ENCODE measurements around the gene CPS1.

CPS1 gene

DNA sequence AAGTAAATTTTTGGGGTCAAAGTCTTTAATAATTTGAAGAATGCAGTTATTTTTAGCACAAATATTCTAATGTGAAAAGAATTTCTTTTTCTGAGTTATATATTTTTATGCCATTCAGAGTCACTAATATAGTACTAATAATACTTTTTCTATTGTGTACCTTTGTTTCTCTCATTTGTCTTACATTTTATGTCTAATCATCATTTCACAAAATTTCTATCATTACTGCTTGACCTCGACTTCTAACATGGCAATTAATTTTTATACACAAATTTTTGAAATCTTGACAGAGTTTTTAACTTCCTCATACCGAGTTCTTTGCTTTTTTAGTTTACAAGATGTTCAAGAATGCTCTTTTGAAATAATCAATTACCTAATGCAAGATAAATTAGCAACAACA lies 8.4 kb upstream of the CPS1 start:
- DNase-seq: no peak

DNA sequence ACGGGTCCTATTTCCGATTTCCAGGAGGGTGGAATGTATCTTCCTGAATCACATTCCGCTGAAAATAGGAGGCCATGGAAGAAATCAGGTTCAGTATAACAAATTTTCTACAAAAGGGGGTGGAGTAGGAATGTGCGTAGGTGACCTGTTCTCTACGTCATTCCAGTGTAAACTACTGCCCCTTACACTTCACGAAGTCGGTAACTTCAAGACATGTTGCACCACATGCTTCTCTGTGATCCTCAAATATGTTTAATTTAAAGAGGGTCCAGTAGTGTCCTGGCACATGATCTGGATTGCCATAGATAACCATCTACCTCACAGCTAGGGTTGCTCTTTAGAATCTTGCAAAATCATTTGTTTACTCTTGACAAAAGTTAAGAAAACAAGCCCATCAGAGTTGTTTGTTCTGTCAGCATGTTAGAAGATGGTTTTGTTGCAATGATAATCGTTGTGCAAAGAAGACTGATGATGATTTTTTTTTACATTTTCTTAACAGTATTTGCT lies 7.5 kb upstream of the CPS1 start:
- DNase-seq: no peak

DNA sequence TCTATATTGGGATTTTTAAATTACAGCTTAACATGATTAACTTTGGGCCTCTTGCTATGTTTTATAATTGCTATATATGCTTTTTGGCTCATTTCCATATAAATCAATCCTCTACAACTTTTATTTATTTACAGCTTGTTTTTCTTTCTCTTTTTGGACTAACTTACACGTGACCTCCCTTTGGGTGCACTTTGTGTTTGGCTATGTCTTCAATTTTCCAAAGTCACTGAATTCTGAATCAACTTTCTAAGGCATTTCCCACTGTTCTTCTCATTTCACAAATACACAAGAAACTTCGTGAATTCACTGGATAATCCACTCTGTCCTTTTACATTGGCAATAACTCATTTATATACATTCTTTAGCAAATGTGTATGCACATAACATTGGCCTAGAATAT lies 5.4 kb upstream of the CPS1 start:
- no peak for DNase-seq

DNA sequence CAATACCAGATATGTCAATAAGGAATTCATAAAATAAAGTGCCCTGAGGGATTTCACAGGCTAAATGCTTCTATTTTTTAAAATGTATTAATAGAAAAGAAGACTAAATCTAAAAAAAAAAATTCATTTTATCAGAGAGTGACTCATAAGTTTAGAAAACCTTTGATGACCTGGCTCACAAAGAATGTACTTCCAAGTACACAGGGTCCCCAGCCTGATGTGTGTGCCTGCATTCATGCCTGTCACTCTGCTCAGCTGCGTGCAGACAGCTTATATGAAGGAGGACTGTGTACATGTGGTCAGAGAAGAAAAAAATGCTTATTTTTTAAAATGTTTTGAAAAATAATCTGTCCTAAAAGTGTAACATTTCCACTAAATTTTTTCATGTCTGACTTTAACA lies 3.0 kb upstream of the CPS1 start:
- no peak for DNase-seq

DNA sequence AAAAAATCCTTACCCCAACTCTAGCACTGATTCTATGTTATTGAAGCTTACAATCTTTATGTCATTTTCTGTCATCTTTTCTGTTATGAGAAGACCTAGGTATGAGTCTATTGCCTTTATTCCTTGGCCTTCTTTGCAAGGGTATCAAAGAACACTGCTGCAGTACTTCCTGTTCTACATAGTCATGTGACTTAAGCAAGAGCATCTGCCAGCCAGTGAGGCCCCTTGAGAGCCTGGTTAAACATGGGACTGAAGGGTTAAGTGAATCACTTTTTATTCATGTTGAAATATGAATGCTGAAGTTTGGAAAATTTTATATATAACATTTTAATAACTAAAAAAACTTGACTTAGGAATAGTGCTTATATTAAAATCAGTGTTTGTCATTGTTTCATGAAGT lies 844 bp upstream of the CPS1 start:
- no peak for DNase-seq

DNA sequence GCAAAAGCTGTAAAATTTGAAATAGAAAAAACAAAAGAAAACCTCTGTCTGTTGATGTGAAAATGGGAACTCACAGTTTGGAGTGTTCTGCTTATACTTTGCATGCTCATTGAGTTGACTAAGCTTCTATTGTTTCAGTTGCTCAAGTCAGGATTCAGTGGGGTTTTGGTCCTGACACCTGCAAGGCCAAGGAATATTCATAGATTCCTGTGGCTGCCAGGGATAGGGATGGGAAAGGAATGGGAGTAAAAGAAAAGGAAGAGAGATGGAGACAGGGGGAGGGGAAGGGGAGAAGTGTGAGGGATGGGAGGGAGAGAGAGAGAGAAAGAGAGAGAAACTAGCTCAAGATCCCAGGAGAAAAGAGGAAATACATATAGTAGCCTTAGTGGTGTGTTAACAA lies 1.3 kb downstream of the CPS1 start:
- no peak for DNase-seq

DNA sequence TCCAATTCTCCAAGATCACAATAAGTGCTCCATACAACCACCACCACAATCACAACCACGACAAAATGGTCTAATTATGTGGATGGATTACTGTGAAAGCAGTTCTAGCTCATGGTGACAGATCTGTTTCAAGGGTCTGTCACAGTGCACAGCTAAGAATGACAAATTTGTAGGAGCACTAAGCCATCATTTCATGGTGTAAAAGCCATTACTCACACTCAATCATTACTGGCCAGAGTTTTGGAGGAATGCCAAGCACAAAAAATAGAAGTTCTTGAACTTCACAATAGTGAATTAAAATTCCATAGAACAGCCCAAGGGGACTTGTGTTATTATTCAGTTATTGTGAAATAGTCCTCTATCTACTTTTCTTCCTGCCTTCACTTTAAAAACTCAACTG lies 2.3 kb downstream of the CPS1 start:
- DNase-seq: no peak

DNA sequence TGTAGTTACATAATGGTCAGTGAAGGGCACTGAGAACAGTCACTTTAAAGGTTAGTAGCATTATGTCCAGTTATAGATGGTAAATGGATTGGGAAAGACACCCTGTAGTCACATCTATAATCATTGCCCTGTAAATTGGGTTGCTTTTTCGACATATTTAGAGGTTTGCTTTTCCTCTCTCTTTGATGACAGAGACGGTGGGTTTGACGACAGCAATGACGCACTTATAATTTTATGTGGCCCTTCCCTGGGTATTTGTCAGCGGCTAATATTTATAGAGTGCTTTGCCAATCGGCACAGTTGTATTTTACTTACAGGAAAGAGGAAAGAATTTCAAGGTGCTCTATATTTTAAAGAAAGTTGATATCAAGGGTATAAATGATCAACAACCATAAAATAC lies 2.8 kb downstream of the CPS1 start:
- DNase-seq: no peak

DNA sequence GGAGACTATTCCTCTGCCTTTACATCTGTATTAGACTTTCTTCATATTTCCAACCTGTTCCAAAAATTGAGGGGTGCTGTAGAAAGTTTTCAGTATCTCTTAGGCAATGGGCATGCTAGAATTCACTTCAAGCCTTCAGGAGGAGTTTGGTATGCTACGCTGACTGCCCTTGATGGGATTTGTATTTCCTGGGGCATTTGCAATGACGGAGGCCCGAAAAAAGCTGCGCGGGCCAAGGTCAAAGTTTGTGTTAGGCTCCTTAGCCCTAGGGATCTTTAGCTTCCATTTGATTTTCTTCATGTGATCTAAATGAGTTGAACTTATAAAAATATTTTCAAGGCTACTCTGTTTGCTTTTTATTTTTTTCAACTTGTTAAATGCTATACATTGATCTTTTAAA lies 5.1 kb downstream of the CPS1 start:
- DNase-seq: no peak

DNA sequence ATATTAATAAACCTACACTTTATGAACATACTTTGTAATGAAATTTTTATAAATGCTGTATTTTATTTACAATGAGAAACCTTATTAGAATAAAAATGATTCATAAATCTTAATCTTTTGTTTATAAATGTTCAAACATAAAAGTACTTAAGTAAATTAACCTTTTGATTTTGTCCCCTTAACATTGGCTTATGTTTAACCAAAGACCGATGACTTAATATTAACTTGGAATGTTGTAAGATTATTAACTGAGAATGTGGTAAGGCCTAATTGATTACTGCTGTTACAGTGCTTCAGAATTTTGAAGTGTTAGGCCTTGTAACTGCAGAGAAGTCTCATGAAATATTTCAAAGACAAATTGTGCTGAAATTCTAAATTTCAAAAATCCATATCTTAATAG lies 5.7 kb downstream of the CPS1 start:
- DNase-seq: no peak

DNA sequence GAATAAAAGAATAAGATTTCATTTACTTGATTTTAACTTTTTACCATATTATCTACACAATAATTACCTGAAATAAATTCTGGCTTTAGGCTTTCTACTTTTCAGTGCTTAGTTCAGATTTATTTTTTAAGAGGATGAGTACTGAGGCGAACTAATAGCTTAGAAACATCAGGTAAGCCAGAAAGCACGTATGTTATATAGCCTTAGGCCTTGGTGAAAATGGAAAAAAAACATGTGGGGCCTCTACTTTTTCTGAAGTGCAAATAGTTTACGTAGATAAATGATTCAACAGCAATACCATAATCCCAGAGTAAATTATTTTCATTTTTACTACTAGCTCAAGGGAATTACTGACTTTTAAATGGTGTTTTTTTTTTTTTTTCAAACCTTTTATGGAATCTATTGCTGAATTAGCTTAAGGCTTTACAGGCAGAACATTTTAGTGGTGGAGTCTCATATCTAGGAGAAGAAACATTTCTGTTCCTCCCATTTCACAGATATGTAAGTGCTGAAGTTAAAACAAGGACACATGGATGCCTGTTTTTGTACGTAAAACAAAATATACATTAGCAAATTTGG lies 6.2 kb downstream of the CPS1 start:
- no peak for DNase-seq

DNA sequence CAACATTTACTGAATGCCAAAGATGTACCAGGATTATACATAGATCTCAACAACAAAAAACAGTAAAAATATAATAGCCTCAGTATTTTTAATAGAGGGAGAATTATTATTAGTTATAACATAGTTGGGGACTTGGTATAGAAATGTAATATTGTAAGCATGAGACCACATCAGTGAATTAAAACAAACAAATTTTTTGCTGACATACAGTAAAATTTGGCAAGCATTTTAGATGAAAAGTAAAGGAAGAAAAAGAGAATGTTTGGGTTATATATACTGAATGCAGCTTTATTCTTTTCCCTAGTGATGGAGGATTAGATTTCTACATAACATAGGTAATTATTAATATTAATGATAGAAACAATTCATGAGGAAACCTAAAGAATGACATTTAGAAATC lies 10.9 kb downstream of the CPS1 start:
- DNase-seq: no peak

DNA sequence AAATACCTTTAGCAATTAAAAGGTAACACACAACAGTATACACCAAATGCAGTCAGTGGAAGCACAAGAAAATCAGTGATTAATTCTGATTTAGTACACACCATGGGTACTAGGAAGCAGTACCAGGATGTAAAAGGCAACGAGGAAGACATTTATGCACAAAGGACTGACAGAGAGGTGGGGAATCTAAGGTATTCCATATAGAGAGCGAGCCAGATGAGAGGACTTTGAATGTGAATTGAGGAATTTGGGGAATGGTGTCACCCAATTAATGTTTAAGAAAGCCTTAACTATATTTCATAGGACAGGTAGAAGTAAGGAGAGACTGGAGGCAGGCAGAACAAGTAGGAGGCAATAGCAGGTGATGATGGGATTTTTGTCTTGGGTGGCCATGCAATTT lies 11.7 kb downstream of the CPS1 start:
- no peak for DNase-seq

DNA sequence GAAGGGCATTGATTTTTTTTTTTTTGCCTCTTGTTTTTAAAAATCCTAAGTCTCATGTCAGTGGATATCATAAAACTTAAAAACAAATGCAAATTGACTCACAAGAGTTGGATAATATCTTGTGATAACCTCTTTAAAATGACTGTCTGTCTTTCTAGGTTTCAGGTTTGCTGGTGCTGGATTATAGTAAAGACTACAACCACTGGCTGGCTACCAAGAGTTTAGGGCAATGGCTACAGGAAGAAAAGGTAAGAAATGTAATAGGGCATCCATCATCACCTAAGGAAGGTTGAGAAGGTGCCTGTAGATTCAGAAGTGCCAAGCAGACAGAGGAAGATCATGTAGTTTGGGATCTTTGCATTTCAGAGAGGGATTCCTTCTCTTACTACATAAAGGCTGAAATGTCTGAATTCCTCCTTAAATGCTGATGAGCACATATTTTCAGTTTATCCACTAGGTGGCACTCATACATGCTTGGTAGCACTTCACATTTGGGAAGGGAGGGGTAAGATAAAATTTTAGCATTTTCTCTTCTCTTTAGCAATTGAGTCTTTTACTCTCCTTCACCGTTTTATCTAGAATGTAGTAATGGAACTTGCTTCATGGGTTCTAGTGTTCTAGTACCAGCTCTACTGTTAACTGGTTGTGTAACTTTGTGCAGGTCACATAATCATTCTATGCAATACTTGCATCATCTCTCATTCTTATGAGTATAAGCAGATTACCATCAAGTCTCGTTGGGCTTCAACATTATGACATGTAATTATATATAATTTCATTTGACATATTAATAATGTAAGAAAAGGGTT lies 21.1 kb downstream of the CPS1 start:
- no peak for DNase-seq

DNA sequence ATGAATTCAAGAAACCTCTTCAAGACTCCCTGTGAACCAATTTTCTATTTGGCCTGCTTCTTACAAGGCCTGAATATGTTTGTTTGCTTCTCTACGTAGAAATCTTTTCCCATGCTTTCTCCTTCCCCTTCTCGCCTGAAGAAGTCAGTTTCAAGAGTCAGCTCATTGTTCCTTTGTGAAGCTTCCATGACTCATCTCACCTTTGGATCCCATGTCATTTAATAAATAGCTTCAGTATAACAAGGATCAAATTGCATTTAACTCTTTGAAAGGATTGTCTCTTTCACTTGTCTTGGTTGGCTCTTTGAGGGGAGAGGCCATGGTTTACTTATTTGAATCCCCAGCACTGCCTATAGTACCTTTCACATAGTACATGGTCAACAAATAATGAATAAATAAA lies 28.4 kb downstream of the CPS1 start:
- DNase-seq: no peak

DNA sequence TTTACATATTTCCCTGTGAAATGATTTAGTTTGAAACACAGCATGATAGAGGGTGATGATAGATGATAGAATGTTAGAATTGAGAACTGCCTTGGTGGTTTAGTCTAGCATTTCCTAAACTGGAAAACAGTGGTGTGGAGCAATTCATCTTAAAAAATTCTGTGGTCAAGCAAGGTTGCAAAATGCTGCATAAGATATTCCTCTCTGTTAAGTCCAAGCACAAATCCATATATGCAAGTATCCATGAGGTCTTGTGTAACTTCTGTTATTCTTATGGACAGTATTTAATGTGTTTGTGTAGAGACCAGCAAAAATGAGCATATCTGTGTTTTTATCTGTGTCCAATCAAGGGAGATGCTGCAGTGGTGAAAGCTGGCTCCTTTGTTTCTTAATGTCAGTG lies 30.0 kb downstream of the CPS1 start:
- no peak for DNase-seq

DNA sequence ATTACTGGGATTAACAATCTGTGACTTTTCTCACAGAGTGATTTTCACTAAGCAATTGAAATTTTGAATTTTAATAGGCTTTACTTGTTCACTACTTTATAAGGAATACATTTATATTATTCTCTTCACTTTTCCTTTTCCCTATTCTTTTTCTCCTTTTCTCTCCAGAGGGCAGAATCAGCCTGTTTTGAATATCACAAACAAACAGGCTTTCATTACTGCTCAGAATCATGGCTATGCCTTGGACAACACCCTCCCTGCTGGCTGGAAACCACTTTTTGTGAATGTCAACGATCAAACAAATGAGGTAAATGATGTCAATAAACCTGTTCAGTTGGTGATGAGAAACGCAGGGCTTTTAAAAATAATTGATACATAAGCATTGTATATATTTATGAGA lies 35.3 kb downstream of the CPS1 start:
- DNase-seq: no peak

DNA sequence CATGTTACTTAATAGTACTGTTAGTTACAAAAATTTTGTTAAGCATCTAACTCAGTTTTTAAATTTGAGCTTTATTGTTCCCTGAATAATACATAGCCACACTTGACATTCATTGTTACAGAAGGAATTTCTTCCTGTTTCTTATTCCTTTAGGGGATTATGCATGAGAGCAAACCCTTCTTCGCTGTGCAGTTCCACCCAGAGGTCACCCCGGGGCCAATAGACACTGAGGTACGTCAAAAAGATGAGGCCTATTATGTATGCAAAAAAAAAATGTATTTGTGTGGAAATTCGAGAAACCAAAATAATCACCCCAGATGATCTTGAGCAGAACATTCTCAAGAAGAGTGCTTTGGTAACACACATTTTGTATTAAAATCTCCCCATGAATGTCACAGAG lies 36.3 kb downstream of the CPS1 start:
- no peak for DNase-seq

DNA sequence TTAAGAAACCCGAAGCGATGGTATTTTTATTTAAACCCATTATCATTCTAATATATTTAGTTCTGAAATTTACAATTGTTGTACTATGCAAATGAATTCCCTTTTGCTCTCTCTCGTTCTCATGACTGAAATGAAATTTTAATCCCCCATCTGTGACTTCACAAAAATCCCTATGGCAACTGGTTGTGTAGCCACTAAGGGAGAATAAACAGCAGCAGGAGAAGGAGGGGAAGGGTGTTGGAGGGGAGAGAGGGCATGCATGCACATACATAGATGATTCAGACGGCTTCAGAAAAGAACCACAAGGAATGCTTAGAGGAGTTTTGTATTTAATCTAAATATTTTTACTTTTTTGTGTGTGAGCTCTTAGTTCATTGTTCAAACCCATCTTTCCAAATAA lies 36.8 kb downstream of the CPS1 start:
- DNase-seq: no peak

DNA sequence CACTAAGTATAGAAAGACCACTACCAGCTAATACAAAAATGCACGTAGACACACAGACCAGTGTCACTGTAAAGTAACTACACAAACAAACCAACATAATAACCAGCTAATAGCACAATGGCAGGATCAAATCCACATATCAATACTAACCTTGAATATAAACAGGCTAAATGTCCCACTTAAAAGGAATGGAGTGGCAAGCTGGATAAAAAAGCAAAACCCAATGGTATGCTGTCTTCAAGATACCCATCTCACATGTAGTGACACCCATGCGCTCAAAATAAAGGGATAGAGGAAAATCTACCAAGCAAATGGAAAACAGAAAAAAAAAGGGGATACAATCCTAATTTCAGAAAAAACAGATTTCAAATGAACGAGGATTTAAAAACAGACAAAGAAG lies 41.8 kb downstream of the CPS1 start:
- no peak for DNase-seq

DNA sequence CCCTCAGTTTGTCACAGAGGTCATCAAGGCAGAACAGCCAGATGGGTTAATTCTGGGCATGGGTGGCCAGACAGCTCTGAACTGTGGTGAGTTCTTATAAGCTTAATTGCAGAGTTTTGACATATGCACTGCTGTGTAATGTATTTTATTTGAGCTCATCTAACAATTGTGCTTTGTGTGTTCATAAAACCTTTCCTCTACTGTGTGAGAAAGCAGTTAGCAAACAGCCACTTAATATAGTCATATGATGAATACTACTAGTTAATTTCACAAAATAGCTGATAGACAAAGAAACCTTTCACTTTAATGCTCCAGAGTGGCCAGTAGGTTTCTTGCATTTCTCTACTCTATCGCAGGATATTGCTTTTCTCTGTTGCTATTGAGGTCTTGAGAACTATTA lies 43.1 kb downstream of the CPS1 start:
- no peak for DNase-seq

DNA sequence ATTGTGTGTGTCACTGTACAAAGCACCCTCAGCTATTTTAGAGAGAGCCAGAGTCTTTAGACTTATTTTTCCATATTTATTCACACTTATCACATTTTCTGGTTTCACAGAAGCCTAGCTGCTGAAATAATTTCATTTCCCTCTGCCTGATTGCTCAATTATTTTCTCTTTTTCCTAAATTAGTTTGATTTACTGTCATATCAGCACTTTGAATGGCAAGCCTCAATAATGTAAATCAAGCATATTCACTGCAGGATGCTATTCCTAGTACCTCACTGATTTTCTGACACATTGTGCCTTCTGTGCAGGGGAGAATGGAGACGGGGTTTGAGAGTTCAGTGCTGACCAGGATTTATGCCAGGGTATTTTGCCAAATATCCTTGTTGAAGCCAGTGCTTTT lies 48.3 kb downstream of the CPS1 start:
- DNase-seq: no peak

DNA sequence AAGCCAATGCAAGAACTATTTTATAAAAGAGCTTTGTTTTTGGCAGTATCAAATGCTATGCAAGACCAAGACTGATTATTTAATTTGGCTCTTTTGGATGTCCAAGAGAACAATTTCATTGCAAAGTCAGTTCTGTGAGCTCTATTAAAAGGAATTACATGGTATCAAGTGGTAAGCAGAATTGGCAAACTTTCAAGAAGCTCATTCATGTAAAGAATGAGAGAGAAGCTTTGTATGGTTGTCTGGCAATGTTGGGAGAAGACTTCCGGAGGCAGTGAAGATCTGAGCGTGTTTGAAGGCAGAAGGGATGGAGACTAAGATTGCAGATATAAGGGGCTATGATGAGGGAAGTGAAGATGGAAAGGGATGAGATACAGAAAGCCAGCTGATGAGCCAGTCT lies 49.6 kb downstream of the CPS1 start:
- no peak for DNase-seq

DNA sequence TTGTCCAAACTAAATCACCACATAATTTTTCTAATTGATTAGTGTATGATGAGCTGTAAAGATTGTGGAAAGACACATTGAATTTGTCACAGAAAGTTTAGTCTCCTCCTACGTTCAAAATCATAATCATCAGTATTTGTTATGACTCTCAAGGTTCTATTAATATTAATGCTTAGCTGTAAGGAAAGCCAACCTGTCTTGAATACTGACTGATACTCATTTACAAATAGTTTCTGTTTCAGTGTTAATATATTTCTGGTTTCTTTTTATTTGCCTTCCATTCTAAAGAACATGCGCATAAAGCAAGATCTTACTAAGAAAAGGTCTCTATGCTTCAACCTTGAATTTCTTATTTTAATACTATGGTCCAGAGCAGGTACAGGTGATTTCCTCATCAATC lies 55.1 kb downstream of the CPS1 start:
- DNase-seq: no peak

DNA sequence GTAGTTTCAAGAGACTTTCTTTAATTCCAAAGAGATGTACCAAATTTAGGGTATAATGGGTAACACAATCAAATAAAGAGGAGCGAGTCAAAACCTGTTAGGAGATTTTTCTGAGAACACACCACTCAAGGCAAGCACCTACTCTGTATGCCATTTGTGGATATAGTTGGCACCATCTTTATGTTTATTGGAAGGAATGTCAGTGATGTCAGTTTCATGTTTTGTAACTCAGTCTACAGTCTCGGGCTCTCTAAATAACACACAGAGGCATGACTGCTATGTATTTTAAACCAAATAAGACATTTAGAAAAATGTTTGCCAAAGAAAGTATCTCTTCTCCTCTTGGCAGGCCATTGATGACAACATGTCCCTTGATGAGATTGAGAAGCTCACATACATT lies 59.7 kb downstream of the CPS1 start:
- DNase-seq: no peak

All from activated CD4-positive, alpha-beta T cell treated with anti-CD3 and anti-CD28 coated beads, Interleukin-2, amount 50 U/mL, for 1 hour (primary cell).